GM19035 (cell line): Measurements from ENCODE around the gene TRIM39.
"Not testable (repeated sequence)": the region's sequence is repeated elsewhere in the genome, so short reads cannot be mapped to it uniquely, and the experiment has no call there.

ENCODE experiments used
- ATAC-seq: cut with Tn5 transposase; IDR thresholded peaks from one replicate; pipeline ENCODE4 v1.9.1; 2021; ENCODE audit not compliant: unreplicated experiment

The TRIM39 gene

GRCh38 chr6:30361661-30362060, 34.9 kb downstream of the TRIM39 start:
- ATAC-seq = no peak

- no peak for ATAC-seq
These were observed 36.7 kb downstream of the TRIM39 start for GRCh38 chr6:30363459-30363858.

- no peak for ATAC-seq
These were observed 37.9 kb downstream of the TRIM39 start for GRCh38 chr6:30364591-30364990.

- not testable (repeated sequence) for ATAC-seq
These were observed 42.6 kb downstream of the TRIM39 start for GRCh38 chr6:30369280-30369679.

- ATAC-seq = no peak
These were observed 51.7 kb downstream of the TRIM39 start for GRCh38 chr6:30378290-30378937.

GRCh38 chr6:30380464-30380863, 53.7 kb downstream of the TRIM39 start:
- ATAC-seq = no peak

- ATAC-seq = no peak
These were observed 59.4 kb downstream of the TRIM39 start for GRCh38 chr6:30386166-30386565.

- no peak for ATAC-seq
These were observed 64.5 kb downstream of the TRIM39 start for GRCh38 chr6:30391240-30391639.
